Measurements from ENCODE around the gene SLC6A11.

SLC6A11 gene

DNA sequence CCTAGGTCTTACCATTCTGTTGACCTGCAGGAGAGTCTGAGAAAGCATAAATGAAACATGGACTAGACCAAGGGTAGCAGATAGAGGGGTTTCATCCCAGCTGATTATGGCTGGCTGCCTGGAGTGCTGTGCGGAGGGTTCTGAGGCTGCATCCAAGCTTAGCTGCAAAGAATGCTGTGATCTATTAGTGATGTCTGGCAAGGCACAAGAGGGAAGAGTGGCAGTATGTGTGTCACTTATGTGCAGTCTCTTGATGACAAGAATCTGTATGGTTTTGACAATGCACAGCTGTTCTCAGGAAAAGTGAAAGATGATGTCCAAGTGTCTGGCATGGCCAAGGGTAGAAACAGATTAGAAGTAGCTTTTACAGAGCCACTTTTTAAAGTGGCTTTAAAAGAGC is 54.3 kb downstream of the SLC6A11 start:
- H3K4me3 ChIP-seq (ENCODE audit: low read depth, low read length): no peak overlapping the region
- TF ChIP-seq, protein P1, sequence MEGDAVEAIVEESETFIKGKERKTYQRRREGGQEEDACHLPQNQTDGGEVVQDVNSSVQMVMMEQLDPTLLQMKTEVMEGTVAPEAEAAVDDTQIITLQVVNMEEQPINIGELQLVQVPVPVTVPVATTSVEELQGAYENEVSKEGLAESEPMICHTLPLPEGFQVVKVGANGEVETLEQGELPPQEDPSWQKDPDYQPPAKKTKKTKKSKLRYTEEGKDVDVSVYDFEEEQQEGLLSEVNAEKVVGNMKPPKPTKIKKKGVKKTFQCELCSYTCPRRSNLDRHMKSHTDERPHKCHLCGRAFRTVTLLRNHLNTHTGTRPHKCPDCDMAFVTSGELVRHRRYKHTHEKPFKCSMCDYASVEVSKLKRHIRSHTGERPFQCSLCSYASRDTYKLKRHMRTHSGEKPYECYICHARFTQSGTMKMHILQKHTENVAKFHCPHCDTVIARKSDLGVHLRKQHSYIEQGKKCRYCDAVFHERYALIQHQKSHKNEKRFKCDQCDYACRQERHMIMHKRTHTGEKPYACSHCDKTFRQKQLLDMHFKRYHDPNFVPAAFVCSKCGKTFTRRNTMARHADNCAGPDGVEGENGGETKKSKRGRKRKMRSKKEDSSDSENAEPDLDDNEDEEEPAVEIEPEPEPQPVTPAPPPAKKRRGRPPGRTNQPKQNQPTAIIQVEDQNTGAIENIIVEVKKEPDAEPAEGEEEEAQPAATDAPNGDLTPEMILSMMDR (IDR thresholded peaks at IDR 0.05; ENCODE audit: low read depth, low read length): no peak
- in situ Hi-C loops (cut with HindIII; ENCODE audit: low sequenced_read_pairs): no loop called here
- DNase-seq (ENCODE audit: low read depth, low spot score): no peak

DNA sequence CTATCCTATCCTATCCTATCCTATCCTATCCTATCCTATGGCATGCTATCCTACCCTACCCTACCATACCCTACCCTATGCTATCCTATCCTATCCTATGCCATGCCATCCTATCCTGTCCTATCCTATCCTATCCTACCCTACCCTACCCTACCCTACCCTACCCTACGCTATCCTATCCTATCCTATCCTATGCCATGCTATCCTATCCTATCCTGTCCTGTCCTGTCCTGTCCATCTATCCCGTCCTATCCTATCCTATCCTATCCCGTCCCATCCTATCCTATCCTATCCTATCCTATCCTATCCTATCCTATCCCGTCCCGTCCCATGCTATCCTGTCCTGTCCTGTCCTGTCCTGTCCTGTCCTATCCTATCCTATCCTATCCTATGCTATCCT is 57.4 kb downstream of the SLC6A11 start:
- TF ChIP-seq, protein P1 (IDR thresholded peaks at IDR 0.05; ENCODE audit: low read depth, low read length): no peak
- DNase-seq (ENCODE audit: low read depth, low spot score): no peak
- H3K4me3 ChIP-seq (ENCODE audit: low read depth, low read length): no peak overlapping the region
- in situ Hi-C loops (cut with HindIII; ENCODE audit: low sequenced_read_pairs): no loop called here

DNA sequence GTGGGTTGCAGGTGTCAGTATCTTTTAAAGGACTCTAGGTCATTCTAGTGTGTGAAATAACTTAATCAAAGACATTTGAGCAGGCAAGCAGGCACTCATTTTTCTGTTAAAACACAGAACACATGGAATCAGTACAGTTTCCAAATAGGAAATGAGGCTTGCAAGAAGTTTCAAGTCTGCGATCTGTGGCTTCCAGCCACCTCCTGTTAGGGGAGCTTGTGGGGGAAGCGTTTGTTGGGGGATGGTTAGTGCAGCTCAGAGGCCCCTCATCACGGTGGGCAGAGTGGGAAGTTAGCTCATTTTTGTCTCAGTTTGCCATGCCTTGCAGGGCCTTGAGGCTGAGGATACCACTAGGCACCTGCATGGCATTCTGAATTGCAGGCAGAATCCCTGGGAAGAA is 59.9 kb downstream of the SLC6A11 start:
- TF ChIP-seq, protein P1 (IDR thresholded peaks at IDR 0.05; ENCODE audit: low read depth, low read length): no peak
- H3K4me3 ChIP-seq (ENCODE audit: low read depth, low read length): no peak overlapping the region
- in situ Hi-C loops (cut with HindIII; ENCODE audit: low sequenced_read_pairs): no loop called here
- DNase-seq (ENCODE audit: low read depth, low spot score): no peak

DNA sequence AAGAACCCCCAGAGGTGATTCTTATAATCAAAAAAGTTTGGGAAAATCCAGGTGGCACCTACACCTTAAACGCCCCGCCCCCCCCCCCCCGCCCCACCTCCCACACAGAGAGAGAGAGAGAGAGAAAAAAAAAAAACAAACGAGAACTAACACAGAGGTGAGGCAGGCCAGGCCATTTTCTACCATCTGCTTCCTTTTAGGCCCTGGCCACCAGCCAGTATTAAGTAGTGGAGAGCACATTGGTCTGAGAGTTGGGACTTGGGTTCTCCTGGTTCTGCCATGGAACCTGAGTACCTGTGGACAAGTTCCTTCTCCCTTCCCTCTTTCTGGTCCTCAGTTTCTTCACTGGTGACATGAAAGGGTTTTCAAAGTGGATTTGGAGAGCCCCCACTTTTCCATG is 60.6 kb downstream of the SLC6A11 start:
- no peak overlapping the region for H3K4me3 ChIP-seq (ENCODE audit: low read depth, low read length)
- no peak for DNase-seq (ENCODE audit: low read depth, low spot score)
- TF ChIP-seq, protein P1 (IDR thresholded peaks at IDR 0.05; ENCODE audit: low read depth, low read length): no peak
- in situ Hi-C loops (cut with HindIII; ENCODE audit: low sequenced_read_pairs): no loop called here

DNA sequence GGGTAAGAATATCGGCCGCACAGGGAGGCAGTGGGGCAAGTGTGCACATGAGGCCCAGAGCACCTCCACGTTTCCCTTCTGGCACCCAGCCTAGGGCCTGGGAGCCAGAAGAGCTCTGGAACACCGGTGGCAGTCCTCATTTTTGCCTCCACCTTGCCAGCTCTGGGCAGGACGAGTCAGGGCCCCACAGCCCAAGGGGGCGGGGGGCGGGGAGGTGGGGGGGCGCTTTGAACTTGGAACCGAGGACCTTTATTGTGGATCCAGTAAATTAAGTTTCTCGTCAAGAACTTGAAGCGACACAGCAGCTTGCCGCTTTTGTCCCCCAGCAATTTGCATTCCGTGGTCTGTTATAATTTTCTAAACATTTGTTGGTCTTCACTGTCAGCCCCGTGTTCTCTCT is 66.8 kb downstream of the SLC6A11 start:
- H3K4me3 ChIP-seq (ENCODE audit: low read depth, low read length): no peak overlapping the region
- no peak for DNase-seq (ENCODE audit: low read depth, low spot score)
- TF ChIP-seq, protein P1 (IDR thresholded peaks at IDR 0.05; ENCODE audit: low read depth, low read length): no peak
- in situ Hi-C loops (cut with HindIII; ENCODE audit: low sequenced_read_pairs): no loop called here

DNA sequence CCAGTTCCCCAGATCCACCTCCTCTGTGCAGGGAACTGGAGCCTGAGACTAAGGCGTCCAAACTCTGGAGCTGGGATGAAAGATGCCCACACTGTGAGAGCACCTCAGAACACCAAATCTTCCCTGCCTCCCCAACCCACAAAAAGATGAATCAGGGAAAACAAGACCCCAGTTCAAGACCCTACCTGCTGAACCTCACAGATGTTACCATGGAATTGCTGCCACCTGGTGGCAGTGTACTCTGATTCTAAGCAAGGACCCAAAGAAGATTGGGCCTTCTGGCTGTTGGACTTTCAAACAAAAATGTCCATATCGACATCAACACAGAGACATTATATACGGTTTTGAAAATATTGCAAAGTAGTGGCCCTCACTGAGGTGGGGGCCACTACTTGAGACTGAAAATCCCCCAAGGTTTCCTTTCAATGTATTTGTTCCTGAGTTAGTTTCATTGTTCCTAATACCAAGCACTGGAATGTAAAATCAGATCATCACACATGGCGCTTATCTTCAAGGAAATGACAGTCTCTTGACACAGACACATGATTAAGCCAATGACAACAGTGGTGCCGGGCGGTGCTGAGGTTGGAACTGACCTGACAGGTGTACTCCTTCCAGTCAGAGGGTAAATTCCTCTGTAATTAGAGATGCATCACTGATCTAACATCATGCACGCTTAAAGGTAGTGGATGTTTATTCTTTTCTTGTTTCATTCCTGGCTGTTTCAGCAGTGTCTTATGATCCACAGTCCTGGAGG is 67.6 kb downstream of the SLC6A11 start:
- TF ChIP-seq, protein P1 (IDR thresholded peaks at IDR 0.05; ENCODE audit: low read depth, low read length): peak; percentile 48
- DNase-seq (ENCODE audit: low read depth, low spot score): peak; percentile 5

More for the DNA sequence above, 67.6 kb downstream of the SLC6A11 start:
- H3K4me3 ChIP-seq (ENCODE audit: low read depth, low read length): no peak overlapping the region
- in situ Hi-C loops (cut with HindIII; ENCODE audit: low sequenced_read_pairs): no loop called here

Data from astrocyte of the spinal cord (primary cell).